Calu3 (cell line): Measurements from ENCODE around the gene RGS2. TPM values are rescaled to one million over a fixed set of nuclear protein-coding genes. Genes with fewer than 3 reads are reported as not detected.
A peak's percentile ranks its signal among the peaks of the same experiment; 100 is the strongest.

Experiments
- BruUV-seq: library from RNA; stranded (reverse); fragments of 400-500 nt; replicated peaks from 2 replicates; lab custom pipeline; 2021; lab: Mats Ljungman, UMichigan
- CTCF ChIA-PET: fragments of 300-600 bp; sonication (Branson Sonifier 250); formaldehyde crosslinking; loops from one replicate; lab custom pipeline; 2022; ENCODE audit warnings: antibody characterized with exemption; lab: Charles Lee
- DNase-seq: peaks from one replicate; pipeline ENCODE4 v3.0.0; 2022
- H3K27ac Mint-ChIP-seq: one replicate; pipeline ENCODE4 v1.8.0; 2022; ENCODE audit warnings: mixed read lengths; ENCODE audit not compliant: unreplicated experiment
- H3K27me3 Mint-ChIP-seq: one replicate; pipeline ENCODE4 v1.8.0; 2022; ENCODE audit warnings: mixed read lengths; ENCODE audit not compliant: unreplicated experiment
- H3K36me3 Mint-ChIP-seq: one replicate; pipeline ENCODE4 v1.8.0; 2022; ENCODE audit warnings: mild to moderate bottlenecking, moderate library complexity, mixed read lengths; ENCODE audit not compliant: insufficient read depth, unreplicated experiment
- H3K4me1 Mint-ChIP-seq: one replicate; pipeline ENCODE4 v1.8.0; 2022; ENCODE audit warnings: mild to moderate bottlenecking, low read depth, mixed read lengths; ENCODE audit not compliant: unreplicated experiment
- H3K4me3 Mint-ChIP-seq: one replicate; pipeline ENCODE4 v1.8.0; 2022; ENCODE audit warnings: mild to moderate bottlenecking, low read depth, moderate library complexity, mixed read lengths; ENCODE audit not compliant: unreplicated experiment
- H3K9me3 Mint-ChIP-seq: one replicate; pipeline ENCODE4 v1.8.0; 2022; ENCODE audit warnings: low read depth, mixed read lengths; ENCODE audit not compliant: unreplicated experiment
- CTCF ChIP-seq: fragments of 200-600 bp; IDR thresholded peaks from one replicate; pipeline ENCODE4 v1.8.0; 2022; ENCODE audit warnings: antibody characterized with exemption; ENCODE audit not compliant: unreplicated experiment
- intact Hi-C: fragments of 100-400 bp; cut with micrococcal nuclease; formaldehyde crosslinking; loops from one replicate; pipeline ENCODE4 v1.10.0; 2022; ENCODE audit not compliant: unreplicated experiment
- total RNA-seq: library from RNA; stranded (reverse); gene quantifications from 2 replicates; pipeline ENCODE4 v1.2.3, GENCODE V29; 2022

RGS2 gene
- total RNA-seq, 1 experiment from 2014 or later, result 46.9 TPM

- CTCF ChIA-PET, result no interaction called here
- no peaks in the 10 kb centered on the region for H3K36me3 Mint-ChIP-seq
- BruUV-seq, result no TSS peak
- TF ChIP-seq CTCF, result no peak
- peaks cover 6% of the 10 kb centered on the region for H3K9me3 Mint-ChIP-seq
- intact Hi-C loops, result loop anchor here (5.0 kb wide), 1 partner anchor 84 kb away; no protein-coding TSS in a partner anchor
- H3K27ac Mint-ChIP-seq, result peak overlapping the region; percentile 64
- H3K4me3 Mint-ChIP-seq, result no peak overlapping the region
- no peak for DNase-seq
- no peaks in the 10 kb centered on the region for H3K27me3 Mint-ChIP-seq
- peaks cover 26% of the 10 kb centered on the region for H3K4me1 Mint-ChIP-seq
Measured at GRCh38 chr1:192786576-192786975, 22.3 kb upstream of the RGS2 start.

GRCh38 chr1:192787914-192788585 is 20.8 kb upstream of the RGS2 start:
- H3K27ac Mint-ChIP-seq, result no peak overlapping the region

GRCh38 chr1:192789871-192790270 is 19.0 kb upstream of the RGS2 start:
- H3K4me1 Mint-ChIP-seq, result peaks cover 34% of the 10 kb centered on the region
- no peak overlapping the region for H3K4me3 Mint-ChIP-seq
- no peaks in the 10 kb centered on the region for H3K9me3 Mint-ChIP-seq
- intact Hi-C loops, result loop anchor here (5.0 kb wide), 2 partner anchors 88 to 158 kb away; no protein-coding TSS in a partner anchor
- CTCF ChIA-PET, result interaction anchor here (0.9 kb wide), 1 partner anchor 17 kb away, joined by 3 read pairs; no protein-coding TSS in a partner anchor
- TF ChIP-seq CTCF, result no peak
- no peak for DNase-seq
- H3K27me3 Mint-ChIP-seq, result no peaks in the 10 kb centered on the region
- no peak overlapping the region for H3K27ac Mint-ChIP-seq
- no TSS peak for BruUV-seq
- no peaks in the 10 kb centered on the region for H3K36me3 Mint-ChIP-seq

More at GRCh38 chr1:192787914-192788585, 20.8 kb upstream of the RGS2 start:
- Mint-ChIP-seq H3K36me3 (no peaks in the 10 kb centered on the region), H3K4me3 (no peak overlapping the region), H3K4me1 (peaks cover 26% of the 10 kb centered on the region), H3K9me3 (peaks cover 2% of the 10 kb centered on the region), H3K27me3 (no peaks in the 10 kb centered on the region)
- TF ChIP-seq CTCF, result no peak
- no peak for DNase-seq
- intact Hi-C loops, result loop anchor here (5.0 kb wide), 1 partner anchor 86 kb away; no protein-coding TSS in a partner anchor
- CTCF ChIA-PET, result interaction anchor here (1.3 kb wide), 1 partner anchor 20 kb away, joined by 3 read pairs; no protein-coding TSS in a partner anchor
- BruUV-seq, result no TSS peak

- Mint-ChIP-seq H3K9me3 (no peaks in the 10 kb centered on the region), H3K27ac (no peak overlapping the region), H3K4me1 (peaks cover 18% of the 10 kb centered on the region), H3K36me3 (no peaks in the 10 kb centered on the region), H3K4me3 (no peak overlapping the region), H3K27me3 (no peaks in the 10 kb centered on the region)
- no TSS peak for BruUV-seq
- TF ChIP-seq CTCF, result no peak
- DNase-seq, result no peak
- CTCF ChIA-PET, result no interaction called here
- intact Hi-C loops, result loop anchor here (5.0 kb wide), 1 partner anchor 160 kb away; no protein-coding TSS in a partner anchor
Measured at GRCh38 chr1:192792628-192793027, 16.2 kb upstream of the RGS2 start.
